HepG2 (cell line): ENCODE results near the gene SURF6. TPM values are rescaled to one million over a fixed set of nuclear protein-coding genes. Genes with fewer than 3 reads are reported as not detected.

ENCODE experiments used
- ATAC-seq: fragments of 200-7000 bp; cut with Tn5 transposase; 3 replicates; pipeline ENCODE4 v1.9.1; 2020; ENCODE audit warnings: mild to moderate bottlenecking, moderate library complexity
- BruUV-seq: library from RNA; stranded (reverse); fragments of 400-500 nt; replicated peaks from 2 replicates; lab custom pipeline; 2021; lab: Mats Ljungman, UMichigan
- CTCF ChIA-PET: fragments of 300-600 bp; formaldehyde crosslinking; extraction: SDS; loops from one replicate; lab custom pipeline; 2021; ENCODE audit warnings: low total read pairs, inconsistent platforms, low intra/inter-chr PET ratio; lab: Yijun Ruan, JAX
- POLR2A ChIA-PET: fragments of 350-600 bp; sonication (Branson Sonifier 250); formaldehyde crosslinking; loops from one replicate; lab custom pipeline; 2020; ENCODE audit warnings: antibody characterized with exemption, inconsistent platforms; lab: Yijun Ruan, JAX
- DNase-seq: peaks from one replicate; pipeline ENCODE4 v3.0.0-alpha.2; 2015; ENCODE audit warnings: low spot score
- FAIRE-seq: peaks from 3 replicates; lab custom pipeline; 2011; peaks lifted over from hg19 to GRCh38; lab: Jason Lieb, UNC
- H2AFZ ChIP-seq: one replicate; pipeline ENCODE4 v1.6.1; 2011; ENCODE audit warnings: low read length, inconsistent platforms
- H3K27ac ChIP-seq: fragments of 300-600 bp; 3 replicates; pipeline ENCODE4 v1.8.0; 2011; ENCODE audit warnings: mixed run types, mild to moderate bottlenecking, mixed read lengths, low read length, inconsistent platforms; ENCODE audit not compliant: insufficient read depth; ENCODE audit errors: extremely low read length
- H3K27me3 ChIP-seq, 2 experiments: fragments of 200-600 bp in 1 of 2; 2 replicates in 1 of 2; 3 replicates in 1 of 2; pipeline versions ENCODE4 v1.6.0 to v1.8.0; 2011; ENCODE audit warnings: low read length in 2 of 2, mild to moderate bottlenecking in 2 of 2, moderate library complexity in 2 of 2, inconsistent platforms in 1 of 2; ENCODE audit not compliant: insufficient read depth in 2 of 2, control insufficient read depth in 1 of 2
- H3K36me3 ChIP-seq, 2 experiments: fragments of 200-600 bp in 1 of 2; replicated peaks in 1 of 2; 2 replicates in 1 of 2; 3 replicates in 1 of 2; pipeline versions ENCODE4 v1.5.1 to v1.8.0; 2011; ENCODE audit warnings: low read length in 2 of 2, inconsistent platforms in 1 of 2; ENCODE audit not compliant: insufficient read depth in 2 of 2, control insufficient read depth in 1 of 2
- H3K4me1 ChIP-seq: 2 replicates; pipeline ENCODE4 v1.5.1; 2012; ENCODE audit warnings: low read length, inconsistent platforms; ENCODE audit not compliant: insufficient read depth
- H3K4me2 ChIP-seq: 2 replicates; pipeline ENCODE4 v1.6.0; 2011; ENCODE audit warnings: low read depth, low read length, inconsistent platforms
- H3K4me3 ChIP-seq, 3 experiments: fragments of 200-600 bp in 1 of 3; sonication (generic), shearing (Covaris generic) in 1 of 3; replicated peaks in 1 of 3; 2 replicates each; pipeline ENCODE4 v1.5.1; 2011 to 2016; ENCODE audit warnings: low read length in 3 of 3, inconsistent platforms in 2 of 3, low read depth in 2 of 3, mild to moderate bottlenecking in 2 of 3, control low read depth in 1 of 3, mixed read lengths in 1 of 3; ENCODE audit not compliant: insufficient read depth in 1 of 3
- H3K79me2 ChIP-seq: one replicate; pipeline ENCODE4 v1.6.1; 2011; ENCODE audit warnings: low read length, inconsistent platforms; ENCODE audit not compliant: insufficient read depth
- H3K9ac ChIP-seq: 2 replicates; pipeline ENCODE4 v1.6.0; 2011; ENCODE audit warnings: mild to moderate bottlenecking, low read depth, low read length, inconsistent platforms; ENCODE audit not compliant: insufficient read depth
- H3K9me3 ChIP-seq: 2 replicates; pipeline ENCODE4 v1.5.1; 2012; ENCODE audit warnings: mild to moderate bottlenecking, low read length
- H4K20me1 ChIP-seq: 2 replicates; pipeline ENCODE4 v1.6.0; 2011; ENCODE audit warnings: inconsistent platforms, mild to moderate bottlenecking, low read length, moderate library complexity; ENCODE audit not compliant: insufficient read depth
- ATF1 ChIP-seq: IDR thresholded peaks from 2 replicates; pipeline ENCODE4 v1.6.1; 2016; ENCODE audit warnings: mild to moderate bottlenecking, control low read depth
- NPAS2 ChIP-seq: sonication (generic); formaldehyde crosslinking; IDR thresholded peaks from 2 replicates; pipeline ENCODE4 v1.8.0; 2022; ENCODE audit warnings: mild to moderate bottlenecking, missing genetic modification reagents, borderline replicate concordance
- PAF1 ChIP-seq: IDR thresholded peaks from 2 replicates; pipeline ENCODE4 v1.6.1; 2016; ENCODE audit warnings: missing genetic modification reagents, missing compliant biosample characterization
- POLR2A ChIP-seq, 2 experiments: IDR thresholded peaks; 2 replicates each; pipeline ENCODE4 v1.6.1; 2011; ENCODE audit warnings: low read depth in 2 of 2, low read length in 2 of 2, mild to moderate bottlenecking in 1 of 2, moderate library complexity in 1 of 2; ENCODE audit not compliant: insufficient read depth in 1 of 2
- RAD21 ChIP-seq: fragments of 450-650 bp; formaldehyde crosslinking; IDR thresholded peaks from 2 replicates; pipeline ENCODE4 v1.5.0; 2020; ENCODE audit warnings: mild to moderate bottlenecking
- SOX6 ChIP-seq, 2 experiments: fragments of 450-650 bp in 1 of 2; sonication (generic) in 1 of 2; formaldehyde crosslinking in 1 of 2; IDR thresholded peaks; 2 replicates each; pipeline versions ENCODE4 v1.4.0 to v1.6.1; 2017 to 2020; ENCODE audit warnings: antibody characterized with exemption in 1 of 2, mild to moderate bottlenecking in 1 of 2, missing genetic modification reagents in 1 of 2
- TRIM22 ChIP-seq: fragments of 450-650 bp; IDR thresholded peaks from 2 replicates; pipeline ENCODE4 v1.6.1; 2017
- ZC3H13 ChIP-seq: sonication (generic); formaldehyde crosslinking; IDR thresholded peaks from 2 replicates; pipeline ENCODE4 v1.8.1; 2023; ENCODE audit warnings: mild to moderate bottlenecking, missing genetic modification reagents, moderate library complexity
- ZGPAT ChIP-seq: IDR thresholded peaks from 2 replicates; pipeline ENCODE4 v1.6.1; 2016; ENCODE audit warnings: mild to moderate bottlenecking
- ZNF574 ChIP-seq: sonication (generic); formaldehyde crosslinking; IDR thresholded peaks from 2 replicates; pipeline ENCODE4 v1.4.0; 2020; ENCODE audit warnings: missing genetic modification reagents
- ZNF724P ChIP-seq: sonication (generic); formaldehyde crosslinking; IDR thresholded peaks from 2 replicates; pipeline ENCODE4 v1.8.0; 2022; ENCODE audit warnings: missing genetic modification reagents, borderline replicate concordance
- ZNF83 ChIP-seq: sonication (generic); formaldehyde crosslinking; IDR thresholded peaks from 2 replicates; pipeline ENCODE4 v1.4.0; 2020; ENCODE audit warnings: missing genetic modification reagents, mild to moderate bottlenecking, borderline replicate concordance
- WGBS: methylation state at CpG from one replicate; pipeline ENCODE4 v1.1.6; 2017; ENCODE audit warnings: low lambda C conversion rate; 5-methylcytosine and 5-hydroxymethylcytosine counted together
- in situ Hi-C: cut with HindIII; loops from 2 replicates; pipeline ENCODE4 v1.10.0; 2017; ENCODE audit warnings: low pct_unique_long_range_greater_than_20kb; ENCODE audit not compliant: extremely low pct_ligation_motif_present
- intact Hi-C: fragments of 100-400 bp; cut with micrococcal nuclease; formaldehyde crosslinking; loops from one replicate; pipeline ENCODE4 v1.10.0; 2022; ENCODE audit not compliant: unreplicated experiment
- polyA plus RNA-seq, 8 experiments: library from polyadenylated mRNA; depleted of rRNA in 3 of 8; stranded (reverse) in 7 of 8; unstranded in 1 of 8; fragments of >200 nt; fragmentation: Illumina TruSeq in 4 of 8; extraction: Trizol in 4 of 8; gene quantifications; 2 replicates each; pipeline versions ENCODE4 v1.2.1 to v1.2.3, GENCODE V29; 2011 to 2016; ENCODE audit warnings: low read depth in 4 of 8, missing spikeins in 1 of 8, mixed read lengths in 1 of 8; ENCODE audit not compliant: insufficient read depth in 1 of 8
- total RNA-seq, 5 experiments: library from RNA; depleted of rRNA; stranded (reverse); fragments of >200 nt; fragmentation: Illumina TruSeq; extraction: Trizol; gene quantifications; 2 replicates each; pipeline ENCODE4 v1.2.3, GENCODE V29; 2016; ENCODE audit warnings: low read depth in 1 of 5

Gene SURF6
- total and polyA plus RNA-seq, 2 of the 13 experiments (the other 11 are each of a cell fraction or from before 2014, with no cell fraction given) = 5.9 to 14.7 TPM

GRCh38 chr9:133329306-133330156 lies 6.5 kb downstream of the SURF6 start (continued):
- TF ChIP-seq ZGPAT (CRISPR knock-in tag) (peak; percentile 27; the same call in 1 of the 2 replicates), ZC3H13 (CRISPR knock-in tag) (peak; percentile 89), PAF1 (peak; percentile 56; the same call in 1 of the 2 replicates), RAD21 (CRISPR knock-in tag) (peak; percentile 74)

- Histone ChIP-seq H3K36me3 (peaks cover 9 to 23% of the 10 kb centered on the region in 2 experiments; a peak in 4 of 5 replicates), H3K27ac (no peak overlapping the region), H3K27me3 (no peaks in the 10 kb centered on the region; a peak in 1 of 5 replicates), H3K4me1 (no peaks in the 10 kb centered on the region), H2AFZ (no peak overlapping the region), H3K4me2 (no peak overlapping the region), H3K79me2 (no peaks in the 10 kb centered on the region), H3K9me3 (peaks cover 9% of the 10 kb centered on the region; the same call in 1 of the 2 replicates), H3K9ac (no peak overlapping the region), H4K20me1 (0 out of 2 replicates have a peak, but pooled peaks cover 2% of the 10 kb centered on the region), H3K4me3 (no peak overlapping the region)
- ATAC-seq (peak; percentile 31; the same call in 2 of the 3 replicates), DNase-seq (no peak), FAIRE-seq (no peak)
- ChIA-PET CTCF (interaction anchor here (1.2 to 2.3 kb wide), 2 partner anchors 140 to 142 kb away, joined by 3 to 7 read pairs; no protein-coding TSS in a partner anchor), POLR2A (no interaction called here)
- in situ Hi-C loops = loop anchor here (10.0 kb wide), 1 partner anchor 83 kb away; no protein-coding TSS in a partner anchor
- 76% methylated on average over 10 of the region's 10 CpGs for WGBS
- TF ChIP-seq SOX6 (IDR thresholded peaks at IDR 0.05) = no peak
- no peak for TF ChIP-seq SOX6 (CRISPR knock-in tag; IDR thresholded peaks at IDR 0.05)
- TF ChIP-seq ATF1 (CRISPR knock-in tag) = no peak
- TF ChIP-seq ZNF724P (CRISPR knock-in tag) = no peak
- TF ChIP-seq TRIM22 = no peak
- 0 out of 4 replicates have a peak, but pooled peaks of 1 of the 2 experiments have one; percentile 18 for TF ChIP-seq POLR2A (IDR thresholded peaks at IDR 0.05; ENCODE audit: insufficient read depth in 1 of 2, low read depth in 2 of 2, low read length in 2 of 2)
- no peak for TF ChIP-seq ZNF574 (CRISPR knock-in tag)
- no peak for TF ChIP-seq ZNF83 (CRISPR knock-in tag)
- TF ChIP-seq NPAS2 = no peak
- BruUV-seq = no TSS peak
- intact Hi-C loops = loop anchor here (2.0 kb wide), 1 partner anchor 139 kb away; no protein-coding TSS in a partner anchor
Measured at GRCh38 chr9:133327834-133328484, 8.0 kb downstream of the SURF6 start.
